Measurements from ENCODE around the gene ACMSD.

ACMSD gene

DNA sequence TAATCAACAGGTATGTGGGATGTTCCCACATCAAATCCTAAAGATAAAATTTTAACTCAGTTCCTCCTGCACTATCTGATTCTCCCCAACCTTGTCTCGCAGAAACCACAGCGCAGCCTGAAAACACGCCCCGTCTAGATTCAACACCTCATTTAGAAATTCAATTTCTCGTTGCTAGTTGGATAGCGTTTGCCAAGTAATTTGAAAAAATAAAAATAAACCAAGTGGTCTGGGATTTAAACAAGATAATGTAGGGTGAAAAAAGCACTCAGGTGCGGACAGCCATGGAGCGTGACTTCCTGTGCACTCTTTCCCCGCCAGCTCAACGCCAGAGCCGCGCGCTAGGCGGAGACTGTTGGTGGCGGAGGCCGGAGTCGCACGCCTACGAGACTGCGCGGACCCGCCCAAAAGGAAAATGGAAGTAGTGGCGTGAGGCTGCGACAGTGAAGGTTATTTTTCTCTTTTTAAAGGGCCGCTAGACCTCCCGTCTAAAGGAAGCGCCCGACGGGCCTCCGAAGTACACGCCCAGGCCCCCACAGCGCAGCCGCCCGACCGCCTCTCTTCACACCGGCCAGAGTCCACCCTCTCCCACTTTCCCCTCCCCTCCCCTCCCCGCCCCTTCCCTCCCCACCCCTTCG, 79.6 kb downstream of the ACMSD start:
- Mint-ChIP-seq H3K27me3 (no peaks in the 10 kb centered on the region), H3K4me3 (peak overlapping the region; percentile 83), H3K9me3 (no peaks in the 10 kb centered on the region), H3K4me1 (peaks cover 35% of the 10 kb centered on the region), H3K27ac (ENCODE audit: low read depth) (peak overlapping the region; percentile 96), H3K36me3 (ENCODE audit: insufficient read depth) (peaks cover 22% of the 10 kb centered on the region)
- peak; percentile 78 for ATAC-seq (replicated peaks; ENCODE audit: extremely low read depth, poor library complexity, severe bottlenecking)
- DNase-seq (ENCODE audit: low spot score in 2 of 2): peak; percentile 76 to 82

DNA sequence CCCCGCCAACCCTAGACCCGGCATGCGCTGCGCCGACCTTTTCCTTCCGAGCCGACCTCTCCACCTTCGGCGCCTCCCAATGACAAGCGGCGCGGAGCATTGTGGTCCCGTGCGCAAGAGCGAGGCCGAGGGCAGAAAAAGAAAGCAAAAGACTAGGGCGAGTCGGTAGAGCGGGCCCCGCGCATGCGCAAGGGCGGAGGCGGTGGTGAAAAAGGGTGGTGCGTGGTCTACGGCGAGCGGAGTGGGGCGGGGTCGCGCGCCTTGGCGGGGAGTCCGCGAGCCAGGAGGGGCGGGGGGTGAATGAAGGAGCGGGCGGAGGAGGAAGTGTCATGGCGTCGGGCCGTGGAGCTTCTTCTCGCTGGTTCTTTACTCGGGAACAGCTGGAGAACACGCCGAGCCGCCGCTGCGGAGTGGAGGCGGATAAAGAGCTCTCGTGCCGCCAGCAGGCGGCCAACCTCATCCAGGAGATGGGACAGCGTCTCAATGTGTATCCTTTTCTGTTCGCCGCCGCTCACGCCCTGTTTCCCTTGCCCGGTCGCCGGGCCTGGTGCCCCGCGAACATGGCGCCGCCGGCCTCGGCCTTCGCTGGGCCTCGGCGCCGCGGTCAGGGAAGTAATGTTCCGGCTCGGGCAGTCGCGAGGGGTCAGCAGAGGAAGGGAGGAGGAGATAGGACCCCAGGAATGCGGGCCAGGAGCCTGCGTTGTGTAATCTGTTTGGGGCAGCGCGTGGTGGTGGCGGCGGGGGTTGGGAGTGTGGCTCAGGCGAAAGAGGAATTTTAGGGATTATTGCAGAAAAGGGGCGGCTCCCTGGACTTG, 80.3 kb downstream of the ACMSD start, which contains the start of gene CCNT2:
TSS of gene CCNT2 (plus strand) at position 297 of the 815 bp plus-strand sequence. CDS start at position 330, 33 bp downstream.
- H3K27ac Mint-ChIP-seq (ENCODE audit: low read depth): peak within 1 kb of the TSS; percentile 96
- peaks cover 42% of the 10 kb centered on the region for H3K4me1 Mint-ChIP-seq
- H3K9me3 Mint-ChIP-seq: no peaks in the 10 kb centered on the region
- DNase-seq (ENCODE audit: low spot score in 2 of 2) (peak; percentile 99 to 100), ATAC-seq (replicated peaks; ENCODE audit: extremely low read depth, poor library complexity, severe bottlenecking) (peak; percentile 86)
- peak within 1 kb of the TSS; percentile 83 for H3K4me3 Mint-ChIP-seq
- H3K27me3 Mint-ChIP-seq: no peaks in the 10 kb centered on the region
- peaks cover 22% of the 10 kb centered on the region for H3K36me3 Mint-ChIP-seq (ENCODE audit: insufficient read depth)

DNA sequence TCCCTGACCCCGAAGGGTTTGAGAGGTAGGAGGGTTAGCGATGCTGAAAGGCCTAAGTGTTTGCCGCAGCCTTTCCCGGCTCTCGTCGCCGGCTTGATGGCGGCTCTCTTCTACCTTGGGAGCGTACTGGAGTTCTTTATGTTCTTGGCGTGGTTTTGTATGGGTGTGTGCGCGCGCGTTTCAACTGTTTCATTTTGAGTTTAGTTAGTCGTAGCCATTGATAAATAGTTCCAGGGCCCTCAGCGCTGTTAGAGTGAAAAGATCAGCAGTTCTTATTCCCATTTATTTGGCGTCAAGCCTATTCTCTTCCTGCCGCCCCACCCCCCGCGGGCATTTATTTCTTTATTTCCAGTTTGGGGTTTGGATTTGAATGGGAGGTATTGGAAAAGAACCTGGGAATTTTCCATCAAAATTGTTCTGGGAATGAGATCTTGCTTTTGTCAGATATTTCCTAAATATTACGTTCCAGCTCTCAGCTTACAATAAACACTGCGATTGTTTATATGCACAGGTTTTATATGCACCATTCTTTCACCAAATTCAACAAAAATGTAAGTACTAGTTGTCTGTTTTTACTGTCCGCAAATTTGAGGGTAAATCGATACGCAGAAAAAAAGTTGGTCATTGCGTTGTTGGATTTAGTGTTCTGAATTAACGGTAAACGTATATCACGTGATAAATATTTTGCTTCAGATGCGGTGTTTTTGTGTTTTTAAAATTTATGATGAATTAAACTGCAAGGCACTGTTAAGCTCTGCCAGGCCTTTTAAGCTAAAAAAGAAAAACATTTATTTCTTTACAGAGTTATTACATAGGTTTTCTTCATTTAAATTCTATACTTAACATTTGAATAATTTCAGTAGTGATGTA, 81.2 kb downstream of the ACMSD start:
- no peaks in the 10 kb centered on the region for H3K27me3 Mint-ChIP-seq
- H3K4me1 Mint-ChIP-seq: peaks cover 50% of the 10 kb centered on the region
- peaks cover 22% of the 10 kb centered on the region for H3K36me3 Mint-ChIP-seq (ENCODE audit: insufficient read depth)
- H3K9me3 Mint-ChIP-seq: no peaks in the 10 kb centered on the region
- no peak for ATAC-seq (replicated peaks; ENCODE audit: extremely low read depth, poor library complexity, severe bottlenecking)
- peak overlapping the region; percentile 96 for H3K27ac Mint-ChIP-seq (ENCODE audit: low read depth)
- H3K4me3 Mint-ChIP-seq: peak overlapping the region; percentile 83
- peak in 1 of 2 donors; percentile 27 for DNase-seq (ENCODE audit: low spot score in 2 of 2)

DNA sequence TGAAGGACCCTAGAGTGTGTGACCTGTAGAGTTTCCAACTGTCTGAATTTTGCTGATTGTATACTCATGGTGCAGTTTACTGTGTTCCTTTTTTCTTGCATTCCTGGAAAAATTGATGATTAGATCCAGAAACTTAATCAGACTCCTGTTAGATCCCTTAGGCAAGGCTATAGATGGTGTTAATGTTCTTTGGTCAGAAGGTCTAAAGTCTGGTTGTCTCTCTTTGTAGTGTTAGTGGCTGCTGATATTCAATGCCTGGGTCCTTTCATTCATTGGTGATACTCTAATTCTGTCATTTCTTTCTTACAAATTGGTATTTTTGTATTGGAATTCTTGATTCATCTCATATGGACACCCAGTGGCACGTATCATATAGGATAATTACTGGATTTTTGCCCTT, 86.5 kb downstream of the ACMSD start:
- no peaks in the 10 kb centered on the region for H3K27me3 Mint-ChIP-seq
- H3K9me3 Mint-ChIP-seq: no peaks in the 10 kb centered on the region
- H3K36me3 Mint-ChIP-seq (ENCODE audit: insufficient read depth): peaks cover 18% of the 10 kb centered on the region
- H3K4me1 Mint-ChIP-seq: peaks cover 68% of the 10 kb centered on the region
- peak overlapping the region; percentile 65 for H3K4me3 Mint-ChIP-seq
- H3K27ac Mint-ChIP-seq (ENCODE audit: low read depth): no peak overlapping the region
- ATAC-seq (replicated peaks; ENCODE audit: extremely low read depth, poor library complexity, severe bottlenecking) (no peak), DNase-seq (ENCODE audit: low spot score in 2 of 2) (no peak)

DNA sequence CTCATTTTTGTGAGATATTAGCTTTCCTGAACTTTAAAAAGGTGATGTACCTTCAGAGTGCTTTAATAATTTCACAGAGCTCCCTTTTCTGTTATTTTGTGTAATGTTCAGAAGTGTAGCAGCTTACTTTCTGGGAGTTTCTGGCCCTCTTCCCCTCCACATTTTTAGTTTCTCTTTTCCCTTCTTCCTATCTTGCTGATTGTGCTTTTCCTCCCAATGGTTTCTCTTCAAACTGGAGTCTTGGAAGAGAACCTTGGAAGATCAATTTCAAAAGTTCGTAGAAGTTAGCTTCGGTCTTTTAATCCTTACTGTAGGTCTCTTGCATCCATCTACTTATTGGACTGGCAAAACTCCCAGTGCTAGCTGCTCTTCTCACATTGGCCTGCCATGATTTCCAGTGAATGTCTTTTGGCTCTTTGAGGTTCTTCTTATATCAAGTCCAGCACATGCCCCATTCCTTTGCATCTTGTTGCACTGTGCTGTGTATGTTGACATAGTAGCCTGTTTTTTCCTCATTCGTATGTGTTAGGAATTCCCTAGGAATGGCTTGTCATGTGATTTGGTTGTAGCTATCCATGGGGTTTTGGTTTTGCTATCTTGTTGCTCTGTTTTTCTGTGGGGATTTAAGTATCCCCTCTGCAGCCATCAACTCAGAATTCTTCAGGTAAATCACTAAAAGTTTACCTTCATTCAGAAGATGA, 88.0 kb downstream of the ACMSD start:
- H3K4me3 Mint-ChIP-seq: peak overlapping the region; percentile 65
- peak overlapping the region; percentile 38 for H3K27ac Mint-ChIP-seq (ENCODE audit: low read depth)
- no peak for DNase-seq (ENCODE audit: low spot score in 2 of 2)
- no peak for ATAC-seq (replicated peaks; ENCODE audit: extremely low read depth, poor library complexity, severe bottlenecking)
- H3K27me3 Mint-ChIP-seq: no peaks in the 10 kb centered on the region
- peaks cover 21% of the 10 kb centered on the region for H3K36me3 Mint-ChIP-seq (ENCODE audit: insufficient read depth)
- no peaks in the 10 kb centered on the region for H3K9me3 Mint-ChIP-seq
- H3K4me1 Mint-ChIP-seq: peaks cover 73% of the 10 kb centered on the region

DNA sequence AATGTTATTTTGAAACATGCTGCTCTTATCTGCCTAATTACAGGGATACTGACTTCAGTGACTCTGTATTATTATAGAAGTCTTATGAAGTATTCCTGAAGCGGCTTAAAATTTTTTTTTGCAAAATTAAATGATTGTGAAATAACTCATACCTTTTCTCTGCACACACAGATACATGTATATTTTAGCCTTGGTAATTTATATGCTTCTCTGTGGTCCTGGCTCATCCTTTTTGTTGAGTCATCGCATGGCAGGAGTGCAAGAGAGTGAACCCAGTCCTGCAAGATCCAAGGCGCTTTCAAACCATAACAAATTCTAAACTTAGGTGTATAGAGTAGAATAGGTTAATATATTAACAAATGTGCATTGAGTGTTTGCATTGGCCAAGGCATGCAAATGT, 88.8 kb downstream of the ACMSD start:
- Mint-ChIP-seq H3K4me3 (no peak overlapping the region), H3K27me3 (no peaks in the 10 kb centered on the region), H3K4me1 (peaks cover 72% of the 10 kb centered on the region), H3K27ac (ENCODE audit: low read depth) (no peak overlapping the region), H3K9me3 (no peaks in the 10 kb centered on the region), H3K36me3 (ENCODE audit: insufficient read depth) (peaks cover 24% of the 10 kb centered on the region)
- DNase-seq (ENCODE audit: low spot score in 2 of 2) (no peak), ATAC-seq (replicated peaks; ENCODE audit: extremely low read depth, poor library complexity, severe bottlenecking) (no peak)

DNA sequence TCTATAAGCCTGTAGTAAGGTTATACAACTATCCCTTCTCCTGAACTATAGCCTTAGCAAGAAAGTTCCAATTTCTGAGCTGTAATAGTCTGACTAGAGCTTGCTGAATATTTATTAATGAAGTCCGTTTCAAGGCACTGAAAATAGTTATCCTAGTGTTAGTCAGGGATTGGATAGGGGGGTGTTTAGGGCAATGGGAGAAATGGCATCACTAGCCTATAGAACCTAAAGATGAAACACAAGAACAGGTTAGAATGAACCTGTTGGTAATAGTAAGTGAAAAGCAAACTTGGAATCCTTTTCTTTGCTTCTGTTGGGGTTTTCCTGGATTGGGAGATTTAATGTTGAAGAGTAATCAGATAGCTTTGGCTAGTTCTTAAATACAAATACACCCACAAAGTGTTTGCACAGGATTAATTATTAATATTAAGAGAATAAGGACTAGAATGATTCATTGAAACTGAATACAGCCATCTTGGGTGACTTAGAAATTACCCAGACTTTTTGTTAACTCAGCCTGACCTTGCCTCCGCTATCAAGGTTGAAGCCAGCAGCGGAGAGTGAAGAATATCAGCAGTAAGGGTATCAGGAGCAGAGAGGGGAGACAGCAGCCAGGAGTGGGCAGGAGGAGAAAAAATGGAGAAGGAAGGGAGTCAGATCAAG, 94.6 kb downstream of the ACMSD start:
- peaks cover 69% of the 10 kb centered on the region for H3K4me1 Mint-ChIP-seq
- peak overlapping the region; percentile 59 for H3K27ac Mint-ChIP-seq (ENCODE audit: low read depth)
- ATAC-seq (replicated peaks; ENCODE audit: extremely low read depth, poor library complexity, severe bottlenecking) (no peak), DNase-seq (ENCODE audit: low spot score in 2 of 2) (no peak)
- H3K9me3 Mint-ChIP-seq: no peaks in the 10 kb centered on the region
- peaks cover 28% of the 10 kb centered on the region for H3K36me3 Mint-ChIP-seq (ENCODE audit: insufficient read depth)
- no peaks in the 10 kb centered on the region for H3K27me3 Mint-ChIP-seq
- H3K4me3 Mint-ChIP-seq: no peak overlapping the region

DNA sequence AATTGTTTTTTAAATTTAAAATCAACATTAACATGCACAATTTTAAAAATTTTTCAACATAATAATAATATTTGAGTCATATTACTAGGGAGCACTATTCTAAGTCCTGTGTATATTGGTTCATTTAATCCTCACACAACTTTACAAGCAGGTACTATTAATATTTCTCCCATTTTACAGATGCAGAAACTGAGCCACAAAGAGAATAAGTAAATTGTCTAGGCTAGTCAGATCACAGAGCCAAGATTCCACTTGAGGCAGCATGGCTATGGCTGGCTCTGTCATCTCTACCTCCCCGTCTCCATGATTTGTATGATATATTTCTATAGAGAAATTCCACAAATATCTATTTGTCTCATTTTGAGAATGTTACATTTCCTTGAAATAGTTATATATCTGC, 95.3 kb downstream of the ACMSD start:
- peaks cover 64% of the 10 kb centered on the region for H3K4me1 Mint-ChIP-seq
- no peak overlapping the region for H3K4me3 Mint-ChIP-seq
- H3K9me3 Mint-ChIP-seq: no peaks in the 10 kb centered on the region
- DNase-seq (ENCODE audit: low spot score in 2 of 2): no peak
- ATAC-seq (replicated peaks; ENCODE audit: extremely low read depth, poor library complexity, severe bottlenecking): no peak
- peaks cover 29% of the 10 kb centered on the region for H3K36me3 Mint-ChIP-seq (ENCODE audit: insufficient read depth)
- H3K27me3 Mint-ChIP-seq: no peaks in the 10 kb centered on the region
- no peak overlapping the region for H3K27ac Mint-ChIP-seq (ENCODE audit: low read depth)

DNA sequence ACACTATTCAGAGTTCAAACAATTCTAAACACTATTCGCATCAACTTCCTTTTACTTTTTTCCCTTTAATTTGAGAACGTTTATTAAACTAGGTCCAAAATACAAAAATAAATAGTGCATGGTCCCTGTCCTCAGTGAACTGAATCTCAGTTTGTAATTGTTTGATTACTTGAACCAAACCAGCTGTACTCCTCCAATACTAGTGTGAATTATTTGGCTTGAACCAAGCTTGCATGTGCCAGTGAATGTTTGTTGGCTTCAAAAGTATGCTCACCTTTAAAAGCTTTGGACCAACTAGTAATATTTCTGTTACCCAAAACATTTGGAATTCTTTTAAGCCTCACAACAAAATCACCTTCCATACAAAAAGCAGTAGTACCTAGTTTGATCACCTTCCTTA, 95.7 kb downstream of the ACMSD start:
- peaks cover 62% of the 10 kb centered on the region for H3K4me1 Mint-ChIP-seq
- no peaks in the 10 kb centered on the region for H3K9me3 Mint-ChIP-seq
- DNase-seq (ENCODE audit: low spot score in 2 of 2) (no peak), ATAC-seq (replicated peaks; ENCODE audit: extremely low read depth, poor library complexity, severe bottlenecking) (no peak)
- peak overlapping the region; percentile 20 for H3K27ac Mint-ChIP-seq (ENCODE audit: low read depth)
- peaks cover 31% of the 10 kb centered on the region for H3K36me3 Mint-ChIP-seq (ENCODE audit: insufficient read depth)
- no peaks in the 10 kb centered on the region for H3K27me3 Mint-ChIP-seq
- no peak overlapping the region for H3K4me3 Mint-ChIP-seq

DNA sequence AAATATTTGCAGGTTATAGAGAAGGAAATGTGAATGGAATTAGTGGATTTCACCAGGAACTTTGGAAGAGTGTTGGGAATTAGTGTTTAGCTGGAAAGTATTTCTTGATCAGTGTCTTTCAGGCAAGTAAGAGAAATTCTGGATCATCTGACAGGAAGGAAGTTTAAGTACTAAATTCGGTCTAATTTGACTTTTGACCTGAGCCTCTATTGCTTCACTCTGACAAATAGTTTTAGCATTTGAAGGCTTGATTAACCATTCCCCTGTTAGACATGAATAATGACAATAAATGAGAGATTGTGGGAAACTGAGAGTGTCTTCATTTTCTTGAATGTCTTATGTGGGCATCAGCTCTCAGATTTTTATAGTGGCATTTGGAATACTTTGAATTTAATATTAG, 96.2 kb downstream of the ACMSD start:
- Mint-ChIP-seq H3K4me1 (peaks cover 57% of the 10 kb centered on the region), H3K4me3 (no peak overlapping the region), H3K27me3 (no peaks in the 10 kb centered on the region), H3K36me3 (ENCODE audit: insufficient read depth) (peaks cover 35% of the 10 kb centered on the region), H3K27ac (ENCODE audit: low read depth) (peak overlapping the region; percentile 20), H3K9me3 (no peaks in the 10 kb centered on the region)
- DNase-seq (ENCODE audit: low spot score in 2 of 2) (no peak), ATAC-seq (replicated peaks; ENCODE audit: extremely low read depth, poor library complexity, severe bottlenecking) (no peak)

DNA sequence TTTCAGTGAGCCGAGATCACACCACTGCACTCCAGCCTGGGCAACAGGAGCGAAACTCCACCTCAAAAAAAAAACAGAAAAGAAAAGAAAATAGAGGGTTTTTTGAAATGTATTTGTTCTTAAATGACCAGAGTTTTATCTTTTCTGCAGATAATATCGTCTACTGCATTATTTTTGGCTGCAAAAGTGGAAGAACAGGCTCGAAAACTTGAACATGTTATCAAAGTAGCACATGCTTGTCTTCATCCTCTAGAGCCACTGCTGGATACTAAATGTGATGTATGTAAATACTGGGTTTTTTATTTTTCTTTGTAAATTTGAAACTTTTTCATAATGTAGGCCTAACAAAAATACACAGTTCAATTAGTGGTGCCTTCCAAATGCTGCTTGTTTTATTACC, 98.3 kb downstream of the ACMSD start:
- Mint-ChIP-seq H3K27ac (ENCODE audit: low read depth) (no peak overlapping the region), H3K4me3 (no peak overlapping the region), H3K27me3 (no peaks in the 10 kb centered on the region), H3K4me1 (peaks cover 40% of the 10 kb centered on the region), H3K36me3 (ENCODE audit: insufficient read depth) (peaks cover 44% of the 10 kb centered on the region), H3K9me3 (no peaks in the 10 kb centered on the region)
- ATAC-seq (replicated peaks; ENCODE audit: extremely low read depth, poor library complexity, severe bottlenecking) (no peak), DNase-seq (ENCODE audit: low spot score in 2 of 2) (no peak)
